HEK293 (cell line): ENCODE data around the gene TMEM106C.

Experiments used
- BCL11A ChIP-seq: fragments of 450-650 bp; formaldehyde crosslinking; IDR thresholded peaks from 2 replicates; pipeline ENCODE4 v1.5.1; 2016; ENCODE audit warnings: low read depth, missing biosample characterization, missing genetic modification characterization
- TRIM28 ChIP-seq: IDR thresholded peaks from 2 replicates; pipeline ENCODE4 v1.6.1; 2011; ENCODE audit warnings: low read length, control low read depth, borderline replicate concordance
- ZBTB8A ChIP-seq: fragments of 450-650 bp; formaldehyde crosslinking; IDR thresholded peaks from 2 replicates; pipeline ENCODE4 v1.5.1; 2016; ENCODE audit warnings: missing biosample characterization, missing genetic modification characterization
- ZNF121 ChIP-seq: fragments of 450-650 bp; formaldehyde crosslinking; IDR thresholded peaks from 2 replicates; pipeline ENCODE4 v1.5.1; 2016; ENCODE audit warnings: missing biosample characterization, missing genetic modification characterization
- ZNF133 ChIP-seq: fragments of 450-650 bp; formaldehyde crosslinking; IDR thresholded peaks from 2 replicates; pipeline ENCODE4 v1.5.1; 2016; ENCODE audit warnings: missing biosample characterization, missing genetic modification characterization
- ZNF146 ChIP-seq: fragments of 450-650 bp; formaldehyde crosslinking; IDR thresholded peaks from 2 replicates; pipeline ENCODE4 v1.5.1; 2016; ENCODE audit warnings: missing biosample characterization, missing genetic modification characterization
- ZNF223 ChIP-seq: fragments of 450-650 bp; formaldehyde crosslinking; IDR thresholded peaks from 2 replicates; pipeline ENCODE4 v1.5.1; 2016; ENCODE audit warnings: missing biosample characterization, missing genetic modification characterization
- ZNF571 ChIP-seq: fragments of 450-650 bp; formaldehyde crosslinking; IDR thresholded peaks from 2 replicates; pipeline ENCODE4 v1.5.0; 2017; ENCODE audit warnings: missing biosample characterization, missing genetic modification characterization
- ZNF658 ChIP-seq: fragments of 450-650 bp; formaldehyde crosslinking; IDR thresholded peaks from 2 replicates; pipeline ENCODE4; 2016; ENCODE audit warnings: missing biosample characterization, missing genetic modification characterization
- TF ChIP-seq, protein P1 (sequence below): fragments of 450-650 bp; formaldehyde crosslinking; IDR thresholded peaks from 2 replicates; pipeline ENCODE4 v1.5.1; 2016; ENCODE audit warnings: missing biosample characterization, missing genetic modification characterization
- TF ChIP-seq, protein P2 (sequence below): fragments of 450-650 bp; formaldehyde crosslinking; IDR thresholded peaks from 2 replicates; pipeline ENCODE4 v1.5.1; 2016; ENCODE audit warnings: missing biosample characterization, missing genetic modification characterization
- TF ChIP-seq, protein P3 (sequence below): fragments of 450-650 bp; formaldehyde crosslinking; IDR thresholded peaks from 2 replicates; pipeline ENCODE4 v1.5.1; 2016; ENCODE audit warnings: missing biosample characterization, missing genetic modification characterization
- TF ChIP-seq, protein P4 (sequence below): fragments of 450-650 bp; formaldehyde crosslinking; IDR thresholded peaks from 2 replicates; pipeline ENCODE4 v1.5.1; 2016; ENCODE audit warnings: missing biosample characterization, missing genetic modification characterization
- TF ChIP-seq, protein P5 (sequence below): fragments of 450-650 bp; formaldehyde crosslinking; conservative IDR thresholded peaks from 2 replicates; pipeline ENCODE4 v1.5.1; 2016; ENCODE audit warnings: low read depth, missing biosample characterization, missing genetic modification characterization

DNA sequence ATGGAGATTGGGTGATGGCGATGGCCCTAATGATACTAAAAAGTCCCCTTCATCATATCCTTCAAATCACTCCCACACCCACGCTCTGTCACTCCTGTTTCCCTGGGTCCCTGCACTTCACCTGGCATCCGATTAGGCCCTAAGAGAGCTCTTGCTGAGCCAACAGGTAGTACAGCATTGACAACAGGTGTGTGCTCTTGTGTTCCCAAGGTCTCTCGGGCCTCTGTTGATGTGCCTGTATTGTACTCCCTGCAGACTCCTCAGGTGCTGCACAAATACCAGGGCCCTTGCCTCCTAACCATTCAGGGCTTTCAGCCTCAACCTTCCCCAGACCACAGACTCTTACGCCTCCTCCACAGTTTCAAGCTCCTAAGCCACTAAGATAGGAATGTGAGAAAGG, 32.8 kb upstream of the TMEM106C start:
- TF ChIP-seq, protein P1, sequence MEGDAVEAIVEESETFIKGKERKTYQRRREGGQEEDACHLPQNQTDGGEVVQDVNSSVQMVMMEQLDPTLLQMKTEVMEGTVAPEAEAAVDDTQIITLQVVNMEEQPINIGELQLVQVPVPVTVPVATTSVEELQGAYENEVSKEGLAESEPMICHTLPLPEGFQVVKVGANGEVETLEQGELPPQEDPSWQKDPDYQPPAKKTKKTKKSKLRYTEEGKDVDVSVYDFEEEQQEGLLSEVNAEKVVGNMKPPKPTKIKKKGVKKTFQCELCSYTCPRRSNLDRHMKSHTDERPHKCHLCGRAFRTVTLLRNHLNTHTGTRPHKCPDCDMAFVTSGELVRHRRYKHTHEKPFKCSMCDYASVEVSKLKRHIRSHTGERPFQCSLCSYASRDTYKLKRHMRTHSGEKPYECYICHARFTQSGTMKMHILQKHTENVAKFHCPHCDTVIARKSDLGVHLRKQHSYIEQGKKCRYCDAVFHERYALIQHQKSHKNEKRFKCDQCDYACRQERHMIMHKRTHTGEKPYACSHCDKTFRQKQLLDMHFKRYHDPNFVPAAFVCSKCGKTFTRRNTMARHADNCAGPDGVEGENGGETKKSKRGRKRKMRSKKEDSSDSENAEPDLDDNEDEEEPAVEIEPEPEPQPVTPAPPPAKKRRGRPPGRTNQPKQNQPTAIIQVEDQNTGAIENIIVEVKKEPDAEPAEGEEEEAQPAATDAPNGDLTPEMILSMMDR (tag by site-specific recombination) = no peak
- no peak for TF ChIP-seq BCL11A (tag by site-specific recombination)
- no peak for TF ChIP-seq TRIM28
- TF ChIP-seq ZNF121 (tag by site-specific recombination) = no peak
- no peak for TF ChIP-seq ZNF133 (tag by site-specific recombination)
- TF ChIP-seq ZNF223 (tag by site-specific recombination) = no peak
- TF ChIP-seq, protein P2, sequence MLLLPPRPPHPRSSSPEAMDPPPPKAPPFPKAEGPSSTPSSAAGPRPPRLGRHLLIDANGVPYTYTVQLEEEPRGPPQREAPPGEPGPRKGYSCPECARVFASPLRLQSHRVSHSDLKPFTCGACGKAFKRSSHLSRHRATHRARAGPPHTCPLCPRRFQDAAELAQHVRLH (tag by site-specific recombination) = no peak
- TF ChIP-seq ZBTB8A (tag by site-specific recombination) = no peak
- no peak for TF ChIP-seq ZNF146
- no peak for TF ChIP-seq ZNF658 (tag by site-specific recombination)
- TF ChIP-seq ZNF571 (tag by site-specific recombination) = no peak
- TF ChIP-seq, protein P3, sequence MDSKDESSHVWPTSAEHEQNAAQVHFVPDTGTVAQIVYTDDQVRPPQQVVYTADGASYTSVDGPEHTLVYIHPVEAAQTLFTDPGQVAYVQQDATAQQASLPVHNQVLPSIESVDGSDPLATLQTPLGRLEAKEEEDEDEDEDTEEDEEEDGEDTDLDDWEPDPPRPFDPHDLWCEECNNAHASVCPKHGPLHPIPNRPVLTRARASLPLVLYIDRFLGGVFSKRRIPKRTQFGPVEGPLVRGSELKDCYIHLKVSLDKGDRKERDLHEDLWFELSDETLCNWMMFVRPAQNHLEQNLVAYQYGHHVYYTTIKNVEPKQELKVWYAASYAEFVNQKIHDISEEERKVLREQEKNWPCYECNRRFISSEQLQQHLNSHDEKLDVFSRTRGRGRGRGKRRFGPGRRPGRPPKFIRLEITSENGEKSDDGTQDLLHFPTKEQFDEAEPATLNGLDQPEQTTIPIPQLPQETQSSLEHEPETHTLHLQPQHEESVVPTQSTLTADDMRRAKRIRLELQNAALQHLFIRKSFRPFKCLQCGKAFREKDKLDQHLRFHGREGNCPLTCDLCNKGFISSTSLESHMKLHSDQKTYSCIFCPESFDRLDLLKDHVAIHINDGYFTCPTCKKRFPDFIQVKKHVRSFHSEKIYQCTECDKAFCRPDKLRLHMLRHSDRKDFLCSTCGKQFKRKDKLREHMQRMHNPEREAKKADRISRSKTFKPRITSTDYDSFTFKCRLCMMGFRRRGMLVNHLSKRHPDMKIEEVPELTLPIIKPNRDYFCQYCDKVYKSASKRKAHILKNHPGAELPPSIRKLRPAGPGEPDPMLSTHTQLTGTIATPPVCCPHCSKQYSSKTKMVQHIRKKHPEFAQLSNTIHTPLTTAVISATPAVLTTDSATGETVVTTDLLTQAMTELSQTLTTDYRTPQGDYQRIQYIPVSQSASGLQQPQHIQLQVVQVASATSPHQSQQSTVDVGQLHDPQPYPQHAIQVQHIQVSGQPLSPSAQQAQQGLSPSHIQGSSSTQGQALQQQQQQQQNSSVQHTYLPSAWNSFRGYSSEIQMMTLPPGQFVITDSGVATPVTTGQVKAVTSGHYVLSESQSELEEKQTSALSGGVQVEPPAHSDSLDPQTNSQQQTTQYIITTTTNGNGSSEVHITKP (tag by site-specific recombination) = no peak
- TF ChIP-seq, protein P4, sequence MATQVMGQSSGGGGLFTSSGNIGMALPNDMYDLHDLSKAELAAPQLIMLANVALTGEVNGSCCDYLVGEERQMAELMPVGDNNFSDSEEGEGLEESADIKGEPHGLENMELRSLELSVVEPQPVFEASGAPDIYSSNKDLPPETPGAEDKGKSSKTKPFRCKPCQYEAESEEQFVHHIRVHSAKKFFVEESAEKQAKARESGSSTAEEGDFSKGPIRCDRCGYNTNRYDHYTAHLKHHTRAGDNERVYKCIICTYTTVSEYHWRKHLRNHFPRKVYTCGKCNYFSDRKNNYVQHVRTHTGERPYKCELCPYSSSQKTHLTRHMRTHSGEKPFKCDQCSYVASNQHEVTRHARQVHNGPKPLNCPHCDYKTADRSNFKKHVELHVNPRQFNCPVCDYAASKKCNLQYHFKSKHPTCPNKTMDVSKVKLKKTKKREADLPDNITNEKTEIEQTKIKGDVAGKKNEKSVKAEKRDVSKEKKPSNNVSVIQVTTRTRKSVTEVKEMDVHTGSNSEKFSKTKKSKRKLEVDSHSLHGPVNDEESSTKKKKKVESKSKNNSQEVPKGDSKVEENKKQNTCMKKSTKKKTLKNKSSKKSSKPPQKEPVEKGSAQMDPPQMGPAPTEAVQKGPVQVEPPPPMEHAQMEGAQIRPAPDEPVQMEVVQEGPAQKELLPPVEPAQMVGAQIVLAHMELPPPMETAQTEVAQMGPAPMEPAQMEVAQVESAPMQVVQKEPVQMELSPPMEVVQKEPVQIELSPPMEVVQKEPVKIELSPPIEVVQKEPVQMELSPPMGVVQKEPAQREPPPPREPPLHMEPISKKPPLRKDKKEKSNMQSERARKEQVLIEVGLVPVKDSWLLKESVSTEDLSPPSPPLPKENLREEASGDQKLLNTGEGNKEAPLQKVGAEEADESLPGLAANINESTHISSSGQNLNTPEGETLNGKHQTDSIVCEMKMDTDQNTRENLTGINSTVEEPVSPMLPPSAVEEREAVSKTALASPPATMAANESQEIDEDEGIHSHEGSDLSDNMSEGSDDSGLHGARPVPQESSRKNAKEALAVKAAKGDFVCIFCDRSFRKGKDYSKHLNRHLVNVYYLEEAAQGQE = no peak
- TF ChIP-seq, protein P5, sequence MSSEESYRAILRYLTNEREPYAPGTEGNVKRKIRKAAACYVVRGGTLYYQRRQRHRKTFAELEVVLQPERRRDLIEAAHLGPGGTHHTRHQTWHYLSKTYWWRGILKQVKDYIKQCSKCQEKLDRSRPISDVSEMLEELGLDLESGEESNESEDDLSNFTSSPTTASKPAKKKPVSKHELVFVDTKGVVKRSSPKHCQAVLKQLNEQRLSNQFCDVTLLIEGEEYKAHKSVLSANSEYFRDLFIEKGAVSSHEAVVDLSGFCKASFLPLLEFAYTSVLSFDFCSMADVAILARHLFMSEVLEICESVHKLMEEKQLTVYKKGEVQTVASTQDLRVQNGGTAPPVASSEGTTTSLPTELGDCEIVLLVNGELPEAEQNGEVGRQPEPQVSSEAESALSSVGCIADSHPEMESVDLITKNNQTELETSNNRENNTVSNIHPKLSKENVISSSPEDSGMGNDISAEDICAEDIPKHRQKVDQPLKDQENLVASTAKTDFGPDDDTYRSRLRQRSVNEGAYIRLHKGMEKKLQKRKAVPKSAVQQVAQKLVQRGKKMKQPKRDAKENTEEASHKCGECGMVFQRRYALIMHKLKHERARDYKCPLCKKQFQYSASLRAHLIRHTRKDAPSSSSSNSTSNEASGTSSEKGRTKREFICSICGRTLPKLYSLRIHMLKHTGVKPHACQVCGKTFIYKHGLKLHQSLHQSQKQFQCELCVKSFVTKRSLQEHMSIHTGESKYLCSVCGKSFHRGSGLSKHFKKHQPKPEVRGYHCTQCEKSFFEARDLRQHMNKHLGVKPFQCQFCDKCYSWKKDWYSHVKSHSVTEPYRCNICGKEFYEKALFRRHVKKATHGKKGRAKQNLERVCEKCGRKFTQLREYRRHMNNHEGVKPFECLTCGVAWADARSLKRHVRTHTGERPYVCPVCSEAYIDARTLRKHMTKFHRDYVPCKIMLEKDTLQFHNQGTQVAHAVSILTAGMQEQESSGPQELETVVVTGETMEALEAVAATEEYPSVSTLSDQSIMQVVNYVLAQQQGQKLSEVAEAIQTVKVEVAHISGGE (tag by site-specific recombination) = no peak
